Fibroblast of lung (primary cell): ENCODE measurements around the gene PRR19.

Experiments
- EZH2 ChIP-seq: IDR thresholded peaks from 2 replicates; pipeline ENCODE4 v1.5.1; 2012; ENCODE audit warnings: low read length, control low read depth, mild to moderate bottlenecking; ENCODE audit errors: missing control alignments
- TF ChIP-seq, protein P1 (sequence below), 2 donors: IDR thresholded peaks in 1 of 2; conservative IDR thresholded peaks in 1 of 2; 1 replicate in 1 of 2; 2 replicates in 1 of 2; pipeline ENCODE4 v1.5.1; 2011 to 2012; ENCODE audit warnings: low read length in 2 of 2, control low read depth in 1 of 2, inconsistent platforms in 1 of 2, low read depth in 1 of 2, mild to moderate bottlenecking in 1 of 2

DNA sequence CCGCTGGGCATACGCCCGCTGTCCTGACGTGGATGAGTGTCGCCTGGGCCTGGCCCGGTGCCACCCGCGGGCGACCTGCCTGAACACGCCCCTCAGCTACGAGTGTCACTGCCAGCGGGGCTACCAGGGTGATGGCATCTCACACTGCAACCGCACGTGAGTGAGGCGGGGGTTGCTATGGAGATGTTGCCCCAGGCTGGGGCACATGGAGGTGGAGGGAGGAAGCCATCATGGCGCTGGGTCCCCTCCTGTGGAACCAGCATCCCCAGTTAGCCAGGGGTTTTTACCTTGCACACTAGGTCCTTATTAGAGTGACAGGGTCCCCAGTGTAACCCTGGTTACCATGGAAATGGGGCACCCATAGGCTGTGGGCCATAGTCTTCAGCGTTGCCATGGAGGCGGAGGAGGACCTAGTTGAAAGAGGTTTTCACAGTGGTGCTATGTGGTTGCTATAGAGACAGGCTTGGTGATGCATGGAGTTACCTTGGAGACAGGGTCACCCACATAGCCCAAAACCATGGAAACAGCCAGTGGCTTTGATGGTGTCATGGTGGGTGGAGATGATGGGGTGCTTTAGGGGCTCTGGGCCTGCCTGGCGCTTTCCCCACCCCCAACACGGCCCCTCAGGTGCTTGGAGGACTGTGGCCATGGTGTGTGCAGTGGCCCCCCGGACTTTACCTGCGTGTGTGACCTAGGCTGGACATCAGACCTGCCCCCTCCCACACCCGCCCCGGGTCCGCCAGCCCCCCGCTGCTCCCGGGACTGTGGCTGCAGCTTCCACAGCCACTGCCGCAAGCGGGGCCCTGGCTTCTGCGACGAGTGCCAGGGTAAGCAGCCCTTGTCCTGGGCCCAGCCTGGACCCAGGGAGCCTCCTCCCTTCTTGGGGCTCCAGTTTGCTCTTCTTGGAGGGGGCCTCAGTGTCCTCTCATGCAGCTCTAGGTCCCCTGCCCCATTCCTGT is 50.6 kb downstream of the PRR19 start:
- TF ChIP-seq, protein P1, sequence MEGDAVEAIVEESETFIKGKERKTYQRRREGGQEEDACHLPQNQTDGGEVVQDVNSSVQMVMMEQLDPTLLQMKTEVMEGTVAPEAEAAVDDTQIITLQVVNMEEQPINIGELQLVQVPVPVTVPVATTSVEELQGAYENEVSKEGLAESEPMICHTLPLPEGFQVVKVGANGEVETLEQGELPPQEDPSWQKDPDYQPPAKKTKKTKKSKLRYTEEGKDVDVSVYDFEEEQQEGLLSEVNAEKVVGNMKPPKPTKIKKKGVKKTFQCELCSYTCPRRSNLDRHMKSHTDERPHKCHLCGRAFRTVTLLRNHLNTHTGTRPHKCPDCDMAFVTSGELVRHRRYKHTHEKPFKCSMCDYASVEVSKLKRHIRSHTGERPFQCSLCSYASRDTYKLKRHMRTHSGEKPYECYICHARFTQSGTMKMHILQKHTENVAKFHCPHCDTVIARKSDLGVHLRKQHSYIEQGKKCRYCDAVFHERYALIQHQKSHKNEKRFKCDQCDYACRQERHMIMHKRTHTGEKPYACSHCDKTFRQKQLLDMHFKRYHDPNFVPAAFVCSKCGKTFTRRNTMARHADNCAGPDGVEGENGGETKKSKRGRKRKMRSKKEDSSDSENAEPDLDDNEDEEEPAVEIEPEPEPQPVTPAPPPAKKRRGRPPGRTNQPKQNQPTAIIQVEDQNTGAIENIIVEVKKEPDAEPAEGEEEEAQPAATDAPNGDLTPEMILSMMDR (conservative IDR thresholded peaks at IDR 0.05 in 1 of 2, IDR thresholded peaks at IDR 0.05 in 1 of 2; ENCODE audit: low read depth in 1 of 2, low read length in 2 of 2): no peak
- TF ChIP-seq EZH2: no peak
